IPS-15b (cell line): ENCODE results near the gene CAPNS1.

ENCODE experiments used
- H3K27me3 ChIP-seq: one replicate; pipeline ENCODE4 v1.6.1; 2013; ENCODE audit warnings: low read length; ENCODE audit not compliant: control insufficient read depth, insufficient read depth
- H3K36me3 ChIP-seq: one replicate; pipeline ENCODE4 v1.6.1; 2013; ENCODE audit warnings: low read length; ENCODE audit not compliant: control insufficient read depth, insufficient read depth
- H3K4me1 ChIP-seq: one replicate; pipeline ENCODE4 v1.6.1; 2013; ENCODE audit warnings: mild to moderate bottlenecking, low read length; ENCODE audit not compliant: control insufficient read depth, insufficient read depth
- H3K4me3 ChIP-seq: one replicate; pipeline ENCODE4 v1.5.1; 2013; ENCODE audit warnings: low read depth, low read length
- H3K9ac ChIP-seq: one replicate; pipeline ENCODE4 v1.6.1; 2013; ENCODE audit warnings: low read depth, mild to moderate bottlenecking, low read length
- H3K9me3 ChIP-seq: one replicate; pipeline ENCODE4 v1.6.1; 2013; ENCODE audit warnings: mild to moderate bottlenecking, low read length; ENCODE audit not compliant: control insufficient read depth, insufficient read depth

The CAPNS1 gene

GRCh38 chr19:36103842-36104552, 35.9 kb upstream of the CAPNS1 start:
- Histone ChIP-seq H3K36me3 (peaks cover 59% of the 10 kb centered on the region), H3K27me3 (no peaks in the 10 kb centered on the region), H3K9me3 (no peaks in the 10 kb centered on the region), H3K9ac (no peak overlapping the region), H3K4me3 (no peak overlapping the region), H3K4me1 (no peaks in the 10 kb centered on the region)

GRCh38 chr19:36106441-36106840, 33.4 kb upstream of the CAPNS1 start:
- Histone ChIP-seq H3K9ac (no peak overlapping the region), H3K36me3 (peaks cover 38% of the 10 kb centered on the region)

GRCh38 chr19:36106991-36107390, 32.9 kb upstream of the CAPNS1 start:
- Histone ChIP-seq H3K9ac (no peak overlapping the region), H3K27me3 (no peaks in the 10 kb centered on the region), H3K9me3 (no peaks in the 10 kb centered on the region), H3K4me3 (no peak overlapping the region), H3K4me1 (peaks cover 11% of the 10 kb centered on the region), H3K36me3 (peaks cover 33% of the 10 kb centered on the region)

More at GRCh38 chr19:36106441-36106840, 33.4 kb upstream of the CAPNS1 start:
- peaks cover 9% of the 10 kb centered on the region for H3K4me1 ChIP-seq
- H3K9me3 ChIP-seq: no peaks in the 10 kb centered on the region
- H3K4me3 ChIP-seq: no peak overlapping the region
- no peaks in the 10 kb centered on the region for H3K27me3 ChIP-seq

- Histone ChIP-seq H3K36me3 (peaks cover 29% of the 10 kb centered on the region), H3K9me3 (no peaks in the 10 kb centered on the region), H3K4me1 (peaks cover 11% of the 10 kb centered on the region), H3K9ac (no peak overlapping the region), H3K4me3 (no peak overlapping the region), H3K27me3 (no peaks in the 10 kb centered on the region)
Measured at GRCh38 chr19:36108684-36109083, 31.2 kb upstream of the CAPNS1 start.

- Histone ChIP-seq H3K9me3 (no peaks in the 10 kb centered on the region), H3K4me1 (peaks cover 11% of the 10 kb centered on the region), H3K9ac (no peak within 1 kb of the TSS), H3K36me3 (peaks cover 14% of the 10 kb centered on the region), H3K4me3 (no peak within 1 kb of the TSS), H3K27me3 (no peaks in the 10 kb centered on the region)
Measured at GRCh38 chr19:36110487-36111199, 29.2 kb upstream of the CAPNS1 start, which contains the start of gene OVOL3. OVOL3 (plus strand) TSS chr19:36111143; CDS start chr19:36111203, 60 bp downstream.

GRCh38 chr19:36111200-36111539, 28.7 kb upstream of the CAPNS1 start:
- Histone ChIP-seq H3K4me1 (peaks cover 11% of the 10 kb centered on the region), H3K9ac (no peak overlapping the region)

GRCh38 chr19:36112678-36113077, 27.2 kb upstream of the CAPNS1 start:
- Histone ChIP-seq H3K4me3 (no peak overlapping the region), H3K4me1 (peaks cover 11% of the 10 kb centered on the region), H3K27me3 (no peaks in the 10 kb centered on the region), H3K9me3 (no peaks in the 10 kb centered on the region), H3K9ac (no peak overlapping the region), H3K36me3 (peaks cover 14% of the 10 kb centered on the region)

More at GRCh38 chr19:36111200-36111539, 28.7 kb upstream of the CAPNS1 start:
- H3K27me3 ChIP-seq: no peaks in the 10 kb centered on the region
- no peak overlapping the region for H3K4me3 ChIP-seq
- no peaks in the 10 kb centered on the region for H3K9me3 ChIP-seq
- H3K36me3 ChIP-seq: peaks cover 14% of the 10 kb centered on the region

GRCh38 chr19:36113425-36113824, 26.4 kb upstream of the CAPNS1 start:
- peak overlapping the region; percentile 98 for H3K4me3 ChIP-seq
- H3K9ac ChIP-seq: no peak overlapping the region
- peaks cover 14% of the 10 kb centered on the region for H3K36me3 ChIP-seq
- no peaks in the 10 kb centered on the region for H3K9me3 ChIP-seq
- H3K27me3 ChIP-seq: no peaks in the 10 kb centered on the region
- H3K4me1 ChIP-seq: peaks cover 11% of the 10 kb centered on the region

- Histone ChIP-seq H3K4me1 (peaks cover 11% of the 10 kb centered on the region), H3K36me3 (peaks cover 17% of the 10 kb centered on the region), H3K9ac (peak overlapping the region; percentile 81), H3K27me3 (no peaks in the 10 kb centered on the region), H3K9me3 (no peaks in the 10 kb centered on the region), H3K4me3 (peak overlapping the region; percentile 98)
Measured at GRCh38 chr19:36113894-36114720, 25.8 kb upstream of the CAPNS1 start.

- peak within 1 kb of the TSS; percentile 81 for H3K9ac ChIP-seq
- peak within 1 kb of the TSS; percentile 98 for H3K4me3 ChIP-seq
- H3K36me3 ChIP-seq: peaks cover 20% of the 10 kb centered on the region
- H3K9me3 ChIP-seq: no peaks in the 10 kb centered on the region
- H3K27me3 ChIP-seq: no peaks in the 10 kb centered on the region
- peaks cover 14% of the 10 kb centered on the region for H3K4me1 ChIP-seq
Measured at GRCh38 chr19:36114721-36115452, 25.0 kb upstream of the CAPNS1 start, which contains the start of gene POLR2I. POLR2I (minus strand) TSS chr19:36114875; CDS start chr19:36114856, 19 bp downstream.
